ENCODE data around the gene ABHD12B. TPM values are rescaled to one million over a fixed set of nuclear protein-coding genes. Genes with fewer than 3 reads are reported as not detected.
A peak's percentile ranks its signal among the peaks of the same experiment; 100 is the strongest.

Gene ABHD12B
- total RNA-seq, 2 donors from 2014 or later, result 0.80 to 55.0 TPM

DNA sequence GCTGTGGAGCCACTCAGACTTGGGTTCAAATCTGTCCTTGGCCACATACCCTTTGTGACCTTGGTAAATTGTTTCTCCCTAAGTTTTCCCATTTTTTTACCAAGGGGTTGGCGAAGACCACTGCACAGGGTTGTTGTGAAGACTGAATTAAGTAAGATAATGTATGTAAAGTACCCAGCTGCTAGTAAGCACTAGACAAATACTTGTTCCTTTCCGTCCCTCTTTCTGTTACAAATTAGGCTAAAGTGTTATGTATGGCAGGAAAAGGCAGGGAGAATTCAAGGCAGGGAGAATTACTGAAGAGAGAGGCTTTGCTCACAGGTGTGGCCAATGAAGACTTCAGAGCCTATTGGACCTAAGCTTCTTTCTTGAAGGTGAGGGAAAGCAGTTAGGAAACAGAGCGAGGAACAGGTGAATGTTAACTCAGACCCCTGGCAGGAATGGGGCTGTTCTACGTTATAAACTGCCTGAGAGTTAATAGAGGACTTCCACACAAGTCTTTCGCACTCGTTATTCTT, 25.9 kb downstream of the ABHD12B start:
- peak overlapping the region; percentile 50 for H3K27ac Mint-ChIP-seq
- peak overlapping the region; percentile 68 for H3K4me3 Mint-ChIP-seq
- Histone ChIP-seq H3K9ac (ENCODE audit: extremely low read depth, low read length, poor library complexity, severe bottlenecking) (no peak overlapping the region), H3K27ac (ENCODE audit: low read depth, low read length) (no peak overlapping the region), H3K9me3 (ENCODE audit: control insufficient read depth, low read length) (no peaks in the 10 kb centered on the region), H3K4me3 (ENCODE audit: low read length) (no peak overlapping the region), H3K27me3 (ENCODE audit: control insufficient read depth, insufficient read depth, low read length, poor library complexity, severe bottlenecking) (no peaks in the 10 kb centered on the region), H3K36me3 (ENCODE audit: control insufficient read depth, insufficient read depth, low read length) (no peaks in the 10 kb centered on the region), H3K4me1 (ENCODE audit: control insufficient read depth, insufficient read depth, low read length) (peaks cover 3% of the 10 kb centered on the region)
- peaks cover 10% of the 10 kb centered on the region for H3K36me3 Mint-ChIP-seq (ENCODE audit: low read depth)
- TF ChIP-seq, protein P1, sequence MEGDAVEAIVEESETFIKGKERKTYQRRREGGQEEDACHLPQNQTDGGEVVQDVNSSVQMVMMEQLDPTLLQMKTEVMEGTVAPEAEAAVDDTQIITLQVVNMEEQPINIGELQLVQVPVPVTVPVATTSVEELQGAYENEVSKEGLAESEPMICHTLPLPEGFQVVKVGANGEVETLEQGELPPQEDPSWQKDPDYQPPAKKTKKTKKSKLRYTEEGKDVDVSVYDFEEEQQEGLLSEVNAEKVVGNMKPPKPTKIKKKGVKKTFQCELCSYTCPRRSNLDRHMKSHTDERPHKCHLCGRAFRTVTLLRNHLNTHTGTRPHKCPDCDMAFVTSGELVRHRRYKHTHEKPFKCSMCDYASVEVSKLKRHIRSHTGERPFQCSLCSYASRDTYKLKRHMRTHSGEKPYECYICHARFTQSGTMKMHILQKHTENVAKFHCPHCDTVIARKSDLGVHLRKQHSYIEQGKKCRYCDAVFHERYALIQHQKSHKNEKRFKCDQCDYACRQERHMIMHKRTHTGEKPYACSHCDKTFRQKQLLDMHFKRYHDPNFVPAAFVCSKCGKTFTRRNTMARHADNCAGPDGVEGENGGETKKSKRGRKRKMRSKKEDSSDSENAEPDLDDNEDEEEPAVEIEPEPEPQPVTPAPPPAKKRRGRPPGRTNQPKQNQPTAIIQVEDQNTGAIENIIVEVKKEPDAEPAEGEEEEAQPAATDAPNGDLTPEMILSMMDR (conservative IDR thresholded peaks at IDR 0.05), result no peak
- H3K4me1 Mint-ChIP-seq, result peaks cover 43% of the 10 kb centered on the region
- no peaks in the 10 kb centered on the region for H3K27me3 Mint-ChIP-seq (ENCODE audit: insufficient read depth)
- WGBS, 2 experiments (ENCODE audit: insufficient coverage in 1 of 2, insufficient read length in 1 of 2), result 90 to 92% methylated on average over 5 to 6 of the region's 6 CpGs
- H3K9me3 Mint-ChIP-seq, result peaks cover 3% of the 10 kb centered on the region
- no peak for DNase-seq

DNA sequence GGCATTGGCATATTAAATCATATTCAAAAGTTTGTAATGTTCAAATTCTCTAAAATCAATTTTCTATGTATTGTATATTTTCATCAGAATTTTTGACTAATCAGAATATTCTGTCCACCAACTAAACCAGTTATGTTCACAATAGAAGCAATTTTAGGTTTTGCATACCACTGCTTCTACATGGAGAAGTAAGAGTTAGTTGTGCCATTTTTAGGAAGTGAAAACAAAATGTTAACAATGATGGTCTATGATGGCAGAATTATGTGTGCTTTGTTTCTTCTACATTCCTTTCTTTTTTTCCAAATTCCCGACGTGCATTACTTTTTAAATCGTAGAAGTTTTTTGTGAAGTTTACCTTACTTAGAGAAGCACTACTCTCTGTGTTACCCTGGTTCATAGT, 29.5 kb downstream of the ABHD12B start:
- TF ChIP-seq, protein P1 (conservative IDR thresholded peaks at IDR 0.05), result no peak
- DNase-seq, result no peak
- no peaks in the 10 kb centered on the region for H3K36me3 ChIP-seq (ENCODE audit: control insufficient read depth, insufficient read depth, low read length)
- H3K27ac ChIP-seq (ENCODE audit: low read depth, low read length), result no peak overlapping the region
- H3K9ac ChIP-seq (ENCODE audit: extremely low read depth, low read length, poor library complexity, severe bottlenecking), result no peak overlapping the region
- no peaks in the 10 kb centered on the region for H3K27me3 ChIP-seq (ENCODE audit: control insufficient read depth, insufficient read depth, low read length, poor library complexity, severe bottlenecking)
- H3K27ac Mint-ChIP-seq, result no peak overlapping the region
- H3K9me3 ChIP-seq (ENCODE audit: control insufficient read depth, low read length), result peaks cover 11% of the 10 kb centered on the region
- no peaks in the 10 kb centered on the region for H3K9me3 Mint-ChIP-seq
- no peak overlapping the region for H3K4me3 Mint-ChIP-seq
- peaks cover 4% of the 10 kb centered on the region for H3K4me1 ChIP-seq (ENCODE audit: control insufficient read depth, insufficient read depth, low read length)
- H3K27me3 Mint-ChIP-seq (ENCODE audit: insufficient read depth), result no peaks in the 10 kb centered on the region
- peaks cover 36% of the 10 kb centered on the region for H3K36me3 Mint-ChIP-seq (ENCODE audit: low read depth)
- peaks cover 21% of the 10 kb centered on the region for H3K4me1 Mint-ChIP-seq
- 90 to 95% methylated on average over 2 to 3 of the region's 3 CpGs for WGBS, 2 experiments (ENCODE audit: insufficient coverage in 1 of 2, insufficient read length in 1 of 2)
- no peak overlapping the region for H3K4me3 ChIP-seq (ENCODE audit: low read length)

DNA sequence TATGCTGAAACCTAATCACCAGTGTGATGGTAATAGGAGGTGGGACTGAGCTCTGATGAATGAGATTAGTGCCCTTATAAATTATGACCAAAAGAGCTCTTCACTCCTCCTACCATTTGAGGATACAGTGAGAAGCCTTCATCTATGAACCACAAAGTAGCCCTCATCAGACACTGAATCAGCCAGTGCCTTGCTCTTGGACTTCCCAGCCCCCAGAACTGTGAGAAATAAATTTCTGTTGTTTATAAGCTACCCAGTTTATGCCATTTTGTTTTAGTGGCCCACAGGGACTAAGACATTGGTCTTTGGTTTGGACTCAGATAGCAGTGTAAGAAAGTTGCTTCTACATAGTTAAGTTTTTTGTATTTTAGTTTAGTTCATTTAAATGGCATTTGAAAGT, 32.9 kb downstream of the ABHD12B start:
- no peaks in the 10 kb centered on the region for H3K36me3 ChIP-seq (ENCODE audit: control insufficient read depth, insufficient read depth, low read length)
- H3K9me3 Mint-ChIP-seq, result no peaks in the 10 kb centered on the region
- H3K4me1 ChIP-seq (ENCODE audit: control insufficient read depth, insufficient read depth, low read length), result peaks cover 5% of the 10 kb centered on the region
- H3K4me3 Mint-ChIP-seq, result no peak overlapping the region
- no peaks in the 10 kb centered on the region for H3K27me3 Mint-ChIP-seq (ENCODE audit: insufficient read depth)
- no peak overlapping the region for H3K9ac ChIP-seq (ENCODE audit: extremely low read depth, low read length, poor library complexity, severe bottlenecking)
- TF ChIP-seq, protein P1 (conservative IDR thresholded peaks at IDR 0.05), result no peak
- H3K27me3 ChIP-seq (ENCODE audit: control insufficient read depth, insufficient read depth, low read length, poor library complexity, severe bottlenecking), result no peaks in the 10 kb centered on the region
- H3K9me3 ChIP-seq (ENCODE audit: control insufficient read depth, low read length), result peaks cover 11% of the 10 kb centered on the region
- H3K27ac ChIP-seq (ENCODE audit: low read depth, low read length), result no peak overlapping the region
- peaks cover 25% of the 10 kb centered on the region for H3K4me1 Mint-ChIP-seq
- no peak for DNase-seq
- no peak overlapping the region for H3K4me3 ChIP-seq (ENCODE audit: low read length)
- no peak overlapping the region for H3K27ac Mint-ChIP-seq
- H3K36me3 Mint-ChIP-seq (ENCODE audit: low read depth), result peaks cover 53% of the 10 kb centered on the region

Measured in endodermal cell (in vitro differentiated cells).